Left hindlimb (tissue), 1 donor: Measurements from ENCODE around the gene CTBP2.

Experiments used
- DNase-seq: peaks from one replicate; pipeline ENCODE4 v3.0.0-alpha.2; 2018

CTBP2 gene

DNA sequence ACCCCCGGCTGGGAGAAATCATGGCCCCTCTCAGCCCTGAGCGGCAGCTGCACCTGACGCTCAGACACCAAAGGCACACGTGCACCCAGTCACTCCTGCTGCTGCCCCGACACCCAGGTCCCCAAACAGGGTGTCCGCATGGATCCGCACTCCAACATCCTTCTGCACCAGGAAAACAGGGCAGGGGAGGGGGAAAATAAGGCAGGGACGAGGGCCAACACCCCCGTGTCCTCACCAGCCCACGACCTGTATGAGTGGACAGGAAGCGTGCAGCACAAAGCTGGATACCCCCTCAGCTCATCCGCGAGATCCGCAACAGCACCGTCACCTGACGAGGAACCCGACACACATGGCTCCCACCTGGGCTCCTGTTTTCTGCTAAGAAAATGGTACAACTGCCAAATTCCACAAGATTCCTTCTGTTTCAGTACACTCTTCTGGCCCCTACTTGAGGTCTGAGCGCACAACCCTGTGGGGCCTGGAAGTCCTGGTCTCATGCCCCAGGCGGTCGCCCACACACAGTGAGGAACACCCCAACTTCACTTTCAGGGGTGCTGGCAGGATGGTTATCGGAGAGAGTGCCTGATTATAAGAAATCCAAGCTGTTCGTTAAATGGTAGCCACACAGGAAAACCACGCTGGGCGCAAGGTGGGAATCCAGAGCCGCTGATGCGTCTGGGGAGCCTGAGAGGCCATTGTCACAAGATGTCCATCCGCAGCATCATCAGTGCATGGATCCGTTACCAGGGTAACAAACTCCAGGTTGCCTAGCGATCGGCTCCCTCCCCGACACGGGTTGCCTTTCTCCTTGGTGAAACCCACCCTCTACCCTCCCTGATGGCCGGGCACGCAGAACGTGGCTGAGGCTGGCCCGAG, 154.8 kb downstream of the CTBP2 start:
- peak; percentile 15 for DNase-seq

GRCh38 chr10:125004571-125005311, 155.6 kb downstream of the CTBP2 start:
- DNase-seq, result no peak

DNA sequence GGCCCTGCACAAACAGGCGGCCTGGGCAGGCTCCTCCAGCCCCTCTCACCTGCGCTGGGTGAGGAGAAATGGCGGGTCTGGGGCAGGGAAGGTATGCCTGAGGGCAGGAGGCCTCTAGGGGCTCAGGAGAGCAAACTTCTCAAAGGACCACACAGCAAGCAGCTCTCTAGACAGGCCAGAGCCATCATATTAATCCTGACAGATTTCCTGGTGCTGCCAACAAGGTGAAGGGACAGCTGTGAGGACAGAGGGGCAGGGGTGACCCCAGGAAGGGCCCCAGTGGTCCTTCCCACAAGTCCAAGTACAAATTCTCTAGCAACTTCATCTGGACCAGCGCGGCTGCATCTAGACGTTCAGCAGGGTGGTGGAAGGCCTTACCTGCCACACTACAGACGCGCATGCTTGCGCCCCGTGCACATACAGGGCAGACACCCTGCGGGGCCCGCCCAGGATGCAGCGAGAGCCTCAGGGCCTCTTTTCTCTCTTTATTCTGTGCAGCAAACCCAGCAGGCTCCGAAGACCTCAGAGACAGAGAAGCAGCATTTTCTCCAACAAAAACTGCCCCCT, 156.4 kb downstream of the CTBP2 start:
- no peak for DNase-seq

GRCh38 chr10:125003146-125003900, 157.0 kb downstream of the CTBP2 start:
- peak; percentile 26 for DNase-seq

GRCh38 chr10:125002423-125003145, 157.8 kb downstream of the CTBP2 start:
- DNase-seq, result peak; percentile 25

- no peak for DNase-seq
These were observed 158.3 kb downstream of the CTBP2 start for GRCh38 chr10:125002047-125002422.

- peak; percentile 40 for DNase-seq
These were observed 158.9 kb downstream of the CTBP2 start for GRCh38 chr10:125001313-125002046.

DNA sequence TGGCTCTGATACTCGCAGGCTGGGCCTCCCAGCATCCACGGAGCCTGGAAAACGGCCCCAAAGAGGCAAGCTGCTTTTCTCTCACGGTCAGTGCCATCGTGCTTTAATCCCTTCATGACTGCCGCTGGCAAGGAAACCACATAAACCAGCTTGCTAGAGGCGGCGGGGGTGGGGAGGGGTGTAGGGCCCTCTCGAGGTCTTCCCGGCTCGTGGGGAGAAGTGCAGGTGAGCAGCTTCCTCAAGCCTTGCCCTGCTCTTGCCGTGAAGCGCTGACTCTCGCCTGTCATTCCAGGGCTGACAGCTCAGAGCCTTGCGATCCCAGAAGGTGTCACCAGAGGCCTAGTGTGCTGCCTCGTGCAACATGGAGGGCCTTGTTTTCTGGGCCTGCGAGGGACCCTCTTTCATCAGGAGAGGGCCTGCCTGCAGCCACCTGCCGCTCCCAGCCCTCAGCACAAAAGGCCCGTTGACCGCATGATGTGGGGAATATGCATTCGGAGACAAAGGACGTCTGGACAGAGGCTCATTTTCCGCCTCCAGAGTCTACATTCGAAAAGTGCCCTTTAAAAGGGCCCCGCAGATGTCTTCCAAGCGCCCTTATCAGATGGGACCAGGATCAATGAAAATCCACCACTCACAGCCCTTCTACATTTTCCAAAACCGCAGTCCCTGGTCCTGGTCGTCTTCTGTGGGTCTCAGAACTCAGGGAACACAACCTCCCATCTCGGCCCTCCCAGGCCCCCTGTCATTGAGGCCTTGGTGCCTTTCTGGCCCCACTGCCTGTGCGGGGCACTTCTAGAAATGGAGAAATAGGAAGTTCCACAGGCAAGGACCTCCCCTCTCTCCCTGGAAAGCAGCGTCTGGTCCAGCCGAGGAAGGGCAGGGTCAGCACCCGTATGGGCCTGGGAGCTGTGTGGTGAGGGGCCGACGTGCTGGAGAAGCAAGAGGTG, 159.7 kb downstream of the CTBP2 start:
- peak; percentile 31 for DNase-seq

DNA sequence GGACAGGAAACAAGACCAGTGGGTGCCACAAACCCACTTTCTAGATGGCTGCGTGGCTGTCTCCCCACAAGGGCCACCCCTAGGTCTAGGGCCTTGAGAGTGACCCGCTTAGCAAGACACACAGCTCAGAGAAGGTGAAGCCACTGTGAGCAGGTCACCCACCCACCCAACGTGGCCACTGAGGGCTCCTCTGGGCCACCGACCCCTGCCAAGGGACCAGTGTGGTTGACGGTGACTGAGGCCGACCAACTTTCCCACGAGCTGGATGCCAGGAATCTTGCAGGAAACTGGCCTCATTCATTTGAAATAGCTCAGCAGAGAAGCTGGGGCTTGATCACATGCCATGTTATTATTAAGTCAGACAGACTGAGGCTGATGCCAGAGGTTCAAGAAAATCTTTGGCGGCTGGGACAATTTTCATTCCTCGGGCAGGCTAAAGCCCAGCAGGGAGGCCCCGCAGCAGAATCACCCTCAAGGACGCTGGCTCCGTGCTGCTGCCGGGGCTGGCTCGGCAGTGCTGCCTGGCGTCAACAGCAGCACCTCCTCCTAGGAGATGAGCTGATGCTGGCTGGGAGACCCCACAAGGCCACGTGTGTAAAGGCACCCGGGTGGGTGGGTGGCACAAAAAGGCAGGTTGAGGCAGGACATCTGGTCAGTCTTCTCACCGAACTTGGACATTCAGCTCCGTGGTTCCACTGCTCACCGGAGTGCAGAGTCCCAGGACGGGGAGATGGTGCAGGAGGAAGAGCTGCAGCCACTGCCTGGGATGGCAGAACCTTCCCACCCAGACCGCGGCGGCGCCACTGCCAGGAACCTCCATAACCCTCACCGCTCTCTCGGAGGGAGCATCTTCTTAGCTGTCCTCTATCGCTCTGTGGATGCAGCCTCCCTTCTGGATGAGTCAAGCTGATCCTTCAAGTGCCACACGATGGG, 160.7 kb downstream of the CTBP2 start:
- peak; percentile 67 for DNase-seq

GRCh38 chr10:124998624-124999291, 161.6 kb downstream of the CTBP2 start:
- peak; percentile 48 for DNase-seq

- DNase-seq, result peak; percentile 71
These were observed 162.4 kb downstream of the CTBP2 start for GRCh38 chr10:124997771-124998623.

- peak; percentile 21 for DNase-seq
These were observed 163.1 kb downstream of the CTBP2 start for GRCh38 chr10:124997306-124997705.

GRCh38 chr10:124996854-124997215, 163.5 kb downstream of the CTBP2 start:
- no peak for DNase-seq

- peak; percentile 23 for DNase-seq
These were observed 164.1 kb downstream of the CTBP2 start for GRCh38 chr10:124996127-124996853.

- no peak for DNase-seq
These were observed 164.8 kb downstream of the CTBP2 start for GRCh38 chr10:124995605-124996004.

GRCh38 chr10:124994573-124995473, 165.5 kb downstream of the CTBP2 start:
- DNase-seq, result no peak
